Limb (tissue), 2 donors: ENCODE results near the gene ZBTB6.
A peak's percentile ranks its signal among the peaks of the same experiment; 100 is the strongest.

Source experiments
- DNase-seq, 2 donors: peaks; one replicate each; pipeline ENCODE4 v3.0.0-alpha.2; 2016; ENCODE audit errors: extremely low spot score in 2 of 2

ZBTB6 gene

GRCh38 chr9:122912964-122913673 is at the start of gene ZBTB6:
Gene ZBTB6 (minus strand): TSS chr9:122913323. CDS start chr9:122912072, 1,251 bp downstream.
- DNase-seq = peak; percentile 81 to 91

GRCh38 chr9:122961139-122961538 is 48.0 kb upstream of the ZBTB6 start:
- no peak for DNase-seq

GRCh38 chr9:122955961-122956360 is 42.8 kb upstream of the ZBTB6 start:
- no peak for DNase-seq

GRCh38 chr9:122954253-122954691 is 41.1 kb upstream of the ZBTB6 start:
- DNase-seq = no peak

- DNase-seq = no peak
These were observed 37.9 kb upstream of the ZBTB6 start for GRCh38 chr9:122951056-122951455.

- DNase-seq = no peak
These were observed 37.1 kb upstream of the ZBTB6 start for GRCh38 chr9:122950263-122950662.

- DNase-seq = no peak
These were observed 36.6 kb upstream of the ZBTB6 start for GRCh38 chr9:122949696-122950095.

GRCh38 chr9:122948313-122948712 is 35.2 kb upstream of the ZBTB6 start:
- no peak for DNase-seq

- DNase-seq = no peak
These were observed 33.4 kb upstream of the ZBTB6 start for GRCh38 chr9:122946461-122947005.

GRCh38 chr9:122944960-122945888 is 32.1 kb upstream of the ZBTB6 start:
- DNase-seq = no peak

GRCh38 chr9:122941582-122942234 is 28.6 kb upstream of the ZBTB6 start:
- no peak for DNase-seq

GRCh38 chr9:122940749-122941581 is 27.8 kb upstream of the ZBTB6 start, which contains the start of gene RABGAP1:
Gene RABGAP1 (plus strand): TSS chr9:122941020. CDS start chr9:122957060, 16,040 bp downstream.
- DNase-seq = peak; percentile 98 to 99

GRCh38 chr9:122940454-122940748 is 27.3 kb upstream of the ZBTB6 start:
- no peak for DNase-seq

GRCh38 chr9:122939601-122940000 is 26.5 kb upstream of the ZBTB6 start:
- no peak for DNase-seq

- no peak for DNase-seq
These were observed 23.8 kb upstream of the ZBTB6 start for GRCh38 chr9:122936883-122937282.

GRCh38 chr9:122936464-122936863 is 23.3 kb upstream of the ZBTB6 start:
- no peak for DNase-seq

- DNase-seq = peak; percentile 92 to 94
These were observed 18.4 kb upstream of the ZBTB6 start, which contains the start of gene ZBTB26 for GRCh38 chr9:122931226-122932121. Gene ZBTB26 (minus strand): TSS chr9:122931512. CDS start chr9:122919934, 11,578 bp downstream.

GRCh38 chr9:122930541-122931225 is 17.6 kb upstream of the ZBTB6 start:
- DNase-seq = no peak

GRCh38 chr9:122929796-122930354 is 16.8 kb upstream of the ZBTB6 start:
- DNase-seq = no peak
